Sciatic nerve (tissue), 2 donors: Measurements from ENCODE around the gene SCRN1. TPM values are rescaled to one million over a fixed set of nuclear protein-coding genes. Genes with fewer than 3 reads are reported as not detected.
A peak's percentile ranks its signal among the peaks of the same experiment; 100 is the strongest.

ENCODE experiments used
- ATAC-seq: fragments of 200-7000 bp; cut with Tn5 transposase; one replicate; pipeline ENCODE4 v1.9.1; 2020; ENCODE audit warnings: mild to moderate bottlenecking, moderate library complexity
- DNase-seq: peaks from one replicate; pipeline ENCODE4 v3.0.0-alpha.2; 2020; ENCODE audit warnings: low spot score
- intact Hi-C: fragments of 100-400 bp; cut with DNase I; formaldehyde crosslinking; loops from one replicate; pipeline ENCODE4 v1.14.2; 2022
- total RNA-seq: library from RNA; stranded (reverse); fragmentation: NEBNext Ultra II Directional; extraction: Animal tissue kit (Norgen Biotek cat#: 25700); gene quantifications from one replicate; pipeline ENCODE4 v1.2.1, GENCODE V29; 2021
- donor health status: DM: no; HTN: no; CAD: no.
- donor health status: DM: no; HTN: no; CAD: no.

SCRN1 gene
- total RNA-seq, 1 donor from 2014 or later: 176 TPM

GRCh38 chr7:29882481-29882880 lies 107.1 kb downstream of the SCRN1 start:
- intact Hi-C loops: loop anchor here (10.0 kb wide), 1 partner anchor 172 kb away; no protein-coding TSS in a partner anchor
- no peak for DNase-seq
- no peak for ATAC-seq

GRCh38 chr7:29881724-29882123 lies 107.9 kb downstream of the SCRN1 start:
- intact Hi-C loops: loop anchor here (10.0 kb wide), 1 partner anchor 173 kb away; no protein-coding TSS in a partner anchor
- ATAC-seq (no peak), DNase-seq (no peak)

GRCh38 chr7:29879609-29880008 lies 110.0 kb downstream of the SCRN1 start:
- intact Hi-C loops: loop anchor here (10.0 kb wide), 1 partner anchor 175 kb away; no protein-coding TSS in a partner anchor
- no peak for ATAC-seq
- DNase-seq: no peak

GRCh38 chr7:29878081-29878688 lies 111.4 kb downstream of the SCRN1 start:
- intact Hi-C loops: no loop called here
- ATAC-seq (peak; percentile 57), DNase-seq (peak; percentile 75)

- ATAC-seq (no peak), DNase-seq (no peak)
- intact Hi-C loops: no loop called here
These were observed 112.4 kb downstream of the SCRN1 start for GRCh38 chr7:29877196-29877595.

- ATAC-seq (no peak), DNase-seq (no peak)
- intact Hi-C loops: no loop called here
These were observed 113.9 kb downstream of the SCRN1 start for GRCh38 chr7:29875741-29876140.

GRCh38 chr7:29873644-29874294 lies 115.8 kb downstream of the SCRN1 start:
- ATAC-seq (no peak), DNase-seq (no peak)
- intact Hi-C loops: no loop called here

- DNase-seq: no peak
- ATAC-seq: no peak
- intact Hi-C loops: no loop called here
These were observed 117.7 kb downstream of the SCRN1 start for GRCh38 chr7:29871787-29872398.

Other genes with a start within 250 kb of the SCRN1 start
- gene WIPF3, start 183.3 kb downstream of the SCRN1 start, total RNA-seq: 5.3 TPM
- gene FKBP14, start 36.9 kb upstream of the SCRN1 start, total RNA-seq: 15.2 TPM
- gene PLEKHA8, start 38.6 kb upstream of the SCRN1 start, total RNA-seq: 16.9 TPM
- gene MTURN, start 145.2 kb upstream of the SCRN1 start, total RNA-seq: 189 TPM